COLO668 (cell line): ENCODE measurements around the gene RTP3.

Experiments used
- DNase-seq: peaks from one replicate; lab custom pipeline; 2025; ENCODE audit not compliant: unreplicated experiment; lab: John Stamatoyannopoulos, UW

RTP3 gene

DNA sequence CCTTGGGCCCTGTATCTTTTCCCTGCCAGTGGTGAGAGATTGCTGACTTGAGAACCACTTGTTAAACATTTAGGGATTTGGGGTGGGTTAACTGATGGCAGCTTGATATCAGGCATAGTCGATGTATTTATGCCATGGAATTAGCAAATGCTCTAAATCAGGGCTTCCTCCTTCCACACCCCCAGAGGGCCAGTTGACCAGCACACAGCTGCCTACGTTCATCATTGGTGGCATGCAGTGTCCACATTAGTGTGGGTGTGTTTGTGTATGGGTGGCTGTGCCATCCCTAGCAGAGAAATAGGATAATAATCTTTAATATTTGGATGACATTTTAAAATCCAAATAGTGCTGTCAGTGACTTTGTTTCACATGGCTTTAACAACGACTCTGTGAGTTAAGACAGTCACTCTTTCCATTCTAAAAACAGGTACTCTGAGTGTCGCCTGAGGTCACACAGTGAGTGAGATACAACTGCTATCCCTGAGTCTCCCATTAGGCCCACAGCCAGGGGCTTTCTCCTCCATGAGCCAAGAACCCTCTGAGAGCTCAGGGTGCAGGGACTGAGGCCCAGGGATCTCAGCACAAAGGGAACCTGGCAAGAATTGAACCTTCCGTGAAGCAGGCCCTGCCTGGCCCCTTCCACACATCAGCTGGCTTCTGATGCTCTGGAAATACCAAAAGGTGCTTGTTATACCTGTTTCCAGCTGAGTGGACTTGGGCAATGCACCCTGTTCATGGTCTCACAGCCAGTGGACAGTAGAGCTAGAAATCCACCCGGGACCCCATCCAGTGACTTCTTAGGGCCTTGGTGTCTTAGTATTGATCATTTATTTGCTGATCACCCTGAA is 28.8 kb upstream of the RTP3 start:
- DNase-seq: no peak

GRCh38 chr3:46469680-46470357 is 28.0 kb upstream of the RTP3 start:
- no peak for DNase-seq

- DNase-seq: no peak
Observed at GRCh38 chr3:46470831-46471230, 26.9 kb upstream of the RTP3 start.

- DNase-seq: no peak
Observed at GRCh38 chr3:46471371-46471914, 26.3 kb upstream of the RTP3 start.

DNA sequence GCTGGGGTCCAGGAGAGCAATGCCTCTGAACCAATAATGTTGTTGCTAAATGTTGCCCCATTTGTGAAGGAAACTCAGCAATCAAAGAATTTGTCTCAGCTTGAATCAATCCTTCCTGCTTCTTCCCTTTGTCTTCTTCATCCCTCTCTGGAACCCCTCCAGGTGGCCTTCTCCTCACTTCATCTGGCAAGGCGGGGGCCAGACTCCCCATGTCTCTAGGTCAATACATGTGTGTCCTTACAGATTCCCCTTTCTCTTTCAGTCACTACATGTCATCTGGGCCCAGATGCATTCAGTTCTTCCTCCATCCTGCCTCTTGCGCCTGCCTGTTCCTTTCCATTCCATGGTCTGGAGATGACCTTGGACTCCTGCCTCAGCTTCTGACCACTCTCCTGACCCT is 25.0 kb upstream of the RTP3 start:
- no peak for DNase-seq

- DNase-seq: no peak
Observed at GRCh38 chr3:46477145-46477544, 20.6 kb upstream of the RTP3 start.

DNA sequence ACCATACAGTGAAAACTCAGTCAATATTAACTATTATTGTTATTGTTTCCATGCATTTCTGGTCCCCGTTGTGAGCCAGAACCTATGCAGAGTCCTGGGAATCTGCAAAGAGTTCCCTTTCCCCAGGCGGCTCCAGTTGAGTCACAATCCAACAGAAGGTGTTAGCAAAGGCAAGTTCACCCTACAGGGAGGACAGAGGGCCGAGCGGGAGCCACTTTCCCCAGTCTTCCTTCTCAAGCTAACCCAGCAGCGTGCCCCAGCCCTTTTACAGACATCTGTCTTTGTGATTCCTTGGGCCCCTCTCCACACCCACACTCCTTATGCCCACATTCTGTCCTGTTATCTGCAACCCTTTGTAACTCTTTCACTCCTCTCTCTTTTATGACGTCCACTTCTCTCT is 20.0 kb upstream of the RTP3 start:
- no peak for DNase-seq

- DNase-seq: no peak
Observed at GRCh38 chr3:46478341-46478740, 19.4 kb upstream of the RTP3 start.

- no peak for DNase-seq
Observed at GRCh38 chr3:46479021-46479420, 18.8 kb upstream of the RTP3 start.

GRCh38 chr3:46479696-46480095 is 18.1 kb upstream of the RTP3 start:
- no peak for DNase-seq

GRCh38 chr3:46480491-46481195 is 17.1 kb upstream of the RTP3 start:
- no peak for DNase-seq

- DNase-seq: no peak
Observed at GRCh38 chr3:46481636-46482035, 16.1 kb upstream of the RTP3 start.

DNA sequence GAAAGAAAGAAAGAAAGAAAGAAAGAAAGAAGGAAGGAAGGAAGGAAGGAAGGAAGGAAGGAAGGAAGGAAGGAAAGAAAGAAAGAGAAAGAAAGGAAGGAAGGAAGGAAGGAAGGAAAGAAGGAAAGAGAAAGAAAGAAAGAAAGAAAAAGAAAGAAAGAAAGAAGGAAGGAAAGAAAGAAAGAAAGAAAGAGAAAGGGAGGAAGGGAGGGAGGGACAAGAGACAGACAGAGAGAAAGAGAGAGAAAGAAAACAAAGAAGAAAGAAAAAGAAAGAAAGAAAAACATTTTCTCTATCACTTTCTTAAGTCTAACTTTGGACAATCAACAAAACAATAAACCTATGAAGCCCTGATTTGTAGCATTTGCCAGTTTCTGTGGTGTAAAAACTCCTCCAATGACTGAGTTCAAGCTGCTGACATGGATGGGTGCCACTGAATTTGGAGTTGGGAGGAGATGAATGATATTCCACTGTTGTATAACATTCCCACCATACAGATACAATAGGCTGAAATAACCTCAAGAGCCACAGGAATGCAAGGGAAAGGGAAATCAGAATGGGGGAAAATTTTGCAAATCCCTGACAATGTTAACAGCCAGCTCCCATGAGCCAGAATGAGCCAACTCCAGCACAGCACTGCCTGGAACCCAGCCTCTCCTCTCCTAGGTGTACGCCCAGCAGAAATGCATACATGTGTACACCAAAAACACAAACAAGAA is 15.0 kb upstream of the RTP3 start:
- DNase-seq: no peak

DNA sequence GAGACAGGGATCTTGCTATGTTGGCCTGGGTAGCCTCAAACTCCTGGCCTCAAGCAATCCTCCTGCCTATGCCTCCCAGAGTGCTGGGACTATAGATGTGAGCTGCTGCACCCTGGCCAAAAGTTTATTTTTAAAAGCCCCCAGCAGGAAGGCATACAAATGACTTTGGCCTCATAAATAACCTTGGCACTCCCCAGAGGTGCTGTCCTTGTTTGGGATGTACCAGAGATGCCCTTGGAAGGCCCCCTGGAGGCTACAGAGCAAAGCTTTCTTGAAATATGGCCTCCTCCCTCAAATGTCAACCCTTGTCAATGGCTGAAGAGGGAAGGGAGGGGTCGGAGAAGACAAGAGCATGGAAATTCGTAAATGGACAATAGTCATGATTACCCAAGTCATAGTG is 14.0 kb upstream of the RTP3 start:
- no peak for DNase-seq

GRCh38 chr3:46484388-46484787 is 13.4 kb upstream of the RTP3 start:
- no peak for DNase-seq

- DNase-seq: peak; percentile 91
Observed at GRCh38 chr3:46484911-46485778, 12.6 kb upstream of the RTP3 start.

GRCh38 chr3:46485779-46486175 is 12.0 kb upstream of the RTP3 start:
- no peak for DNase-seq

GRCh38 chr3:46488735-46489361 is 8.9 kb upstream of the RTP3 start:
- DNase-seq: peak; percentile 90

- DNase-seq: no peak
Observed at GRCh38 chr3:46489381-46489780, 8.4 kb upstream of the RTP3 start.

DNA sequence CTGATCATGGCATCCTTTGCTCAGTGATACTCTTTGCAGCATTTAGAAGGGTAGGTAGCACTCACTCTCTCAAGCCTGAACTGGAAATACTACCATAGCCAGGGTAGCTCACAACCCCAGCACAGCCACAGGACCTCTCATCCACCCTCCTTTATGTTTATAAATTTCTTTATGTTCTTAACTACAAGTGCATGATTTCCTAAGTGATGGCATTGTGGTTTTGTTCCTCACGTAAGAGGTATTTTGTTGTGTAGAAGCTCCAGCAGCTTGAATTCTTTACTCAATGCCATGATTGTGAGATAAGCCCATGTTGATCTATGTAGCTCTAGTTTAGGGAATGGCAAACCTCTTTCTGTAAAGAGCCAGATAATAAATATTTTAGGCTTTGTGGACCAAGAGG is 7.9 kb upstream of the RTP3 start:
- no peak for DNase-seq
